ENCODE results near the gene PRDM16. TPM values are rescaled to one million over a fixed set of nuclear protein-coding genes. Genes with fewer than 3 reads are reported as not detected.

The PRDM16 gene
- total and polyA plus RNA-seq, 2 of the 8 experiments (the other 6 are each of a cell fraction or from before 2014, with no cell fraction given) = 0.39 to 0.43 TPM

- no peak for TF ChIP-seq CHD7 (IDR thresholded peaks at IDR 0.05; ENCODE audit: insufficient replicate concordance, low read length)
- no peak for TF ChIP-seq POLR2A (IDR thresholded peaks at IDR 0.05; ENCODE audit: control extremely low read depth in 1 of 2, low read depth in 2 of 2, low read length in 2 of 2)
- no peak for TF ChIP-seq BCL11A (IDR thresholded peaks at IDR 0.05; ENCODE audit: low read depth in 2 of 2, low read length in 2 of 2)
- TF ChIP-seq POU5F1 (IDR thresholded peaks at IDR 0.05; ENCODE audit: low read depth, low read length) = no peak
Measured at GRCh38 chr1:3327936-3328590, 259.1 kb downstream of the PRDM16 start (continued).

All from H1 (cell line).